ENCODE data around the gene GPATCH1.

GPATCH1 gene

GRCh38 chr19:33048806-33049676 is 31.9 kb upstream of the GPATCH1 start:
- Histone ChIP-seq H3K27me3 (replicated peaks; ENCODE audit: control insufficient read depth, insufficient read depth, low read length) (no peaks in the 10 kb centered on the region), H3K9me3 (ENCODE audit: control insufficient read depth, low read length) (no peaks in the 10 kb centered on the region), H3K4me1 (ENCODE audit: control insufficient read depth, insufficient read depth, low read length) (no peaks in the 10 kb centered on the region), H3K36me3 (ENCODE audit: control insufficient read depth, insufficient read depth, low read length, severe bottlenecking) (no peaks in the 10 kb centered on the region), H3K4me3 (ENCODE audit: low read length) (no peak overlapping the region), H3K9ac (ENCODE audit: low read length) (no peak overlapping the region)
- DNase-seq (ENCODE audit: low read depth) = no peak

- Histone ChIP-seq H3K4me1 (ENCODE audit: control insufficient read depth, insufficient read depth, low read length) (no peaks in the 10 kb centered on the region), H3K4me3 (ENCODE audit: low read length) (no peak overlapping the region), H3K9ac (ENCODE audit: low read length) (no peak overlapping the region), H3K27me3 (replicated peaks; ENCODE audit: control insufficient read depth, insufficient read depth, low read length) (no peaks in the 10 kb centered on the region), H3K9me3 (ENCODE audit: control insufficient read depth, low read length) (no peaks in the 10 kb centered on the region), H3K36me3 (ENCODE audit: control insufficient read depth, insufficient read depth, low read length, severe bottlenecking) (no peaks in the 10 kb centered on the region)
- no peak for DNase-seq (ENCODE audit: low read depth)
Observed at GRCh38 chr19:33050110-33050509, 30.9 kb upstream of the GPATCH1 start.

- H3K27me3 ChIP-seq (replicated peaks; ENCODE audit: control insufficient read depth, insufficient read depth, low read length) = no peaks in the 10 kb centered on the region
- no peaks in the 10 kb centered on the region for H3K9me3 ChIP-seq (ENCODE audit: control insufficient read depth, low read length)
- H3K4me1 ChIP-seq (ENCODE audit: control insufficient read depth, insufficient read depth, low read length) = no peaks in the 10 kb centered on the region
- H3K4me3 ChIP-seq (ENCODE audit: low read length) = no peak overlapping the region
- DNase-seq (ENCODE audit: low read depth) = peak; percentile 72
- H3K36me3 ChIP-seq (ENCODE audit: control insufficient read depth, insufficient read depth, low read length, severe bottlenecking) = no peaks in the 10 kb centered on the region
- H3K9ac ChIP-seq (ENCODE audit: low read length) = no peak overlapping the region
Observed at GRCh38 chr19:33052352-33052972, 28.5 kb upstream of the GPATCH1 start.

- H3K27me3 ChIP-seq (replicated peaks; ENCODE audit: control insufficient read depth, insufficient read depth, low read length) = no peaks in the 10 kb centered on the region
- H3K4me3 ChIP-seq (ENCODE audit: low read length) = no peak overlapping the region
- H3K9ac ChIP-seq (ENCODE audit: low read length) = no peak overlapping the region
- DNase-seq (ENCODE audit: low read depth) = no peak
- no peaks in the 10 kb centered on the region for H3K36me3 ChIP-seq (ENCODE audit: control insufficient read depth, insufficient read depth, low read length, severe bottlenecking)
- H3K4me1 ChIP-seq (ENCODE audit: control insufficient read depth, insufficient read depth, low read length) = no peaks in the 10 kb centered on the region
- H3K9me3 ChIP-seq (ENCODE audit: control insufficient read depth, low read length) = no peaks in the 10 kb centered on the region
Observed at GRCh38 chr19:33054623-33055022, 26.4 kb upstream of the GPATCH1 start.

GRCh38 chr19:33055718-33056117 is 25.3 kb upstream of the GPATCH1 start:
- no peak overlapping the region for H3K9ac ChIP-seq (ENCODE audit: low read length)
- no peaks in the 10 kb centered on the region for H3K4me1 ChIP-seq (ENCODE audit: control insufficient read depth, insufficient read depth, low read length)
- no peak for DNase-seq (ENCODE audit: low read depth)
- no peak overlapping the region for H3K4me3 ChIP-seq (ENCODE audit: low read length)
- H3K36me3 ChIP-seq (ENCODE audit: control insufficient read depth, insufficient read depth, low read length, severe bottlenecking) = no peaks in the 10 kb centered on the region
- H3K9me3 ChIP-seq (ENCODE audit: control insufficient read depth, low read length) = no peaks in the 10 kb centered on the region
- peaks cover 6% of the 10 kb centered on the region for H3K27me3 ChIP-seq (replicated peaks; ENCODE audit: control insufficient read depth, insufficient read depth, low read length)

GRCh38 chr19:33060586-33060985 is 20.4 kb upstream of the GPATCH1 start:
- Histone ChIP-seq H3K4me3 (ENCODE audit: low read length) (no peak overlapping the region), H3K4me1 (ENCODE audit: control insufficient read depth, insufficient read depth, low read length) (no peaks in the 10 kb centered on the region), H3K36me3 (ENCODE audit: control insufficient read depth, insufficient read depth, low read length, severe bottlenecking) (no peaks in the 10 kb centered on the region), H3K9me3 (ENCODE audit: control insufficient read depth, low read length) (no peaks in the 10 kb centered on the region), H3K9ac (ENCODE audit: low read length) (no peak overlapping the region), H3K27me3 (replicated peaks; ENCODE audit: control insufficient read depth, insufficient read depth, low read length) (peaks cover 12% of the 10 kb centered on the region)
- no peak for DNase-seq (ENCODE audit: low read depth)

GRCh38 chr19:33062902-33063301 is 18.1 kb upstream of the GPATCH1 start:
- Histone ChIP-seq H3K9ac (ENCODE audit: low read length) (no peak overlapping the region), H3K4me3 (ENCODE audit: low read length) (no peak overlapping the region), H3K27me3 (replicated peaks; ENCODE audit: control insufficient read depth, insufficient read depth, low read length) (peaks cover 12% of the 10 kb centered on the region), H3K9me3 (ENCODE audit: control insufficient read depth, low read length) (no peaks in the 10 kb centered on the region), H3K36me3 (ENCODE audit: control insufficient read depth, insufficient read depth, low read length, severe bottlenecking) (no peaks in the 10 kb centered on the region), H3K4me1 (ENCODE audit: control insufficient read depth, insufficient read depth, low read length) (no peaks in the 10 kb centered on the region)
- DNase-seq (ENCODE audit: low read depth) = no peak

- no peak overlapping the region for H3K4me3 ChIP-seq (ENCODE audit: low read length)
- H3K27me3 ChIP-seq (replicated peaks; ENCODE audit: control insufficient read depth, insufficient read depth, low read length) = peaks cover 12% of the 10 kb centered on the region
- no peaks in the 10 kb centered on the region for H3K4me1 ChIP-seq (ENCODE audit: control insufficient read depth, insufficient read depth, low read length)
- H3K9ac ChIP-seq (ENCODE audit: low read length) = no peak overlapping the region
- H3K36me3 ChIP-seq (ENCODE audit: control insufficient read depth, insufficient read depth, low read length, severe bottlenecking) = no peaks in the 10 kb centered on the region
- DNase-seq (ENCODE audit: low read depth) = peak; percentile 36
- no peaks in the 10 kb centered on the region for H3K9me3 ChIP-seq (ENCODE audit: control insufficient read depth, low read length)
Observed at GRCh38 chr19:33063356-33063752, 17.6 kb upstream of the GPATCH1 start.

GRCh38 chr19:33063753-33064457 is 17.1 kb upstream of the GPATCH1 start:
- Histone ChIP-seq H3K27me3 (replicated peaks; ENCODE audit: control insufficient read depth, insufficient read depth, low read length) (peaks cover 12% of the 10 kb centered on the region), H3K4me3 (ENCODE audit: low read length) (no peak overlapping the region), H3K36me3 (ENCODE audit: control insufficient read depth, insufficient read depth, low read length, severe bottlenecking) (no peaks in the 10 kb centered on the region), H3K9ac (ENCODE audit: low read length) (no peak overlapping the region), H3K9me3 (ENCODE audit: control insufficient read depth, low read length) (no peaks in the 10 kb centered on the region), H3K4me1 (ENCODE audit: control insufficient read depth, insufficient read depth, low read length) (no peaks in the 10 kb centered on the region)
- DNase-seq (ENCODE audit: low read depth) = peak; percentile 41

GRCh38 chr19:33064458-33064791 is 16.6 kb upstream of the GPATCH1 start:
- DNase-seq (ENCODE audit: low read depth) = no peak

GRCh38 chr19:33064792-33065550 is 16.0 kb upstream of the GPATCH1 start, which contains the start of gene RHPN2:
TSS of gene RHPN2 (minus strand) at chr19:33064888. CDS start at chr19:33064852, 36 bp downstream.
- H3K9ac ChIP-seq (ENCODE audit: low read length) = peak within 1 kb of the TSS; percentile 39
- peak within 1 kb of the TSS; percentile 52 for H3K4me3 ChIP-seq (ENCODE audit: low read length)
- H3K4me1 ChIP-seq (ENCODE audit: control insufficient read depth, insufficient read depth, low read length) = no peaks in the 10 kb centered on the region
- H3K9me3 ChIP-seq (ENCODE audit: control insufficient read depth, low read length) = no peaks in the 10 kb centered on the region
- peaks cover 12% of the 10 kb centered on the region for H3K27me3 ChIP-seq (replicated peaks; ENCODE audit: control insufficient read depth, insufficient read depth, low read length)
- DNase-seq (ENCODE audit: low read depth) = peak; percentile 91
- no peaks in the 10 kb centered on the region for H3K36me3 ChIP-seq (ENCODE audit: control insufficient read depth, insufficient read depth, low read length, severe bottlenecking)

More at GRCh38 chr19:33064458-33064791, 16.6 kb upstream of the GPATCH1 start:
- Histone ChIP-seq H3K4me3 (ENCODE audit: low read length) (no peak overlapping the region), H3K9me3 (ENCODE audit: control insufficient read depth, low read length) (no peaks in the 10 kb centered on the region), H3K36me3 (ENCODE audit: control insufficient read depth, insufficient read depth, low read length, severe bottlenecking) (no peaks in the 10 kb centered on the region), H3K27me3 (replicated peaks; ENCODE audit: control insufficient read depth, insufficient read depth, low read length) (peaks cover 12% of the 10 kb centered on the region), H3K9ac (ENCODE audit: low read length) (no peak overlapping the region), H3K4me1 (ENCODE audit: control insufficient read depth, insufficient read depth, low read length) (no peaks in the 10 kb centered on the region)

Data from adipocyte (in vitro differentiated cells).